ENCODE results near the gene OSBPL6.

Gene OSBPL6

GRCh38 chr2:178307650-178308049 is 113.3 kb downstream of the OSBPL6 start:
- Histone ChIP-seq H3K79me2 (ENCODE audit: insufficient read depth, low read length) (no peaks in the 10 kb centered on the region), H3K9ac (ENCODE audit: low read depth, low read length) (no peak overlapping the region), H3K9me3 (ENCODE audit: insufficient read depth, low read length, severe bottlenecking) (no peaks in the 10 kb centered on the region), H2AFZ (ENCODE audit: low read depth, low read length) (no peak overlapping the region), H4K20me1 (ENCODE audit: insufficient read depth, low read length) (no peaks in the 10 kb centered on the region), H3K4me2 (ENCODE audit: insufficient read depth, low read length) (no peak overlapping the region), H3K4me1 (ENCODE audit: insufficient read depth, low read length) (no peaks in the 10 kb centered on the region), H3K27ac (ENCODE audit: low read length) (no peak overlapping the region), H3K27me3 (ENCODE audit: insufficient read depth, low read length, poor library complexity) (peaks cover 8% of the 10 kb centered on the region), H3K4me3 (ENCODE audit: low read depth in 1 of 2, low read length in 2 of 2) (no peak overlapping the region), H3K36me3 (ENCODE audit: insufficient read depth, low read length) (no peaks in the 10 kb centered on the region)
- ATAC-seq (ENCODE audit: insufficient read depth, low read depth) (no peak), DNase-seq (no peak)
- TF ChIP-seq, protein P1, sequence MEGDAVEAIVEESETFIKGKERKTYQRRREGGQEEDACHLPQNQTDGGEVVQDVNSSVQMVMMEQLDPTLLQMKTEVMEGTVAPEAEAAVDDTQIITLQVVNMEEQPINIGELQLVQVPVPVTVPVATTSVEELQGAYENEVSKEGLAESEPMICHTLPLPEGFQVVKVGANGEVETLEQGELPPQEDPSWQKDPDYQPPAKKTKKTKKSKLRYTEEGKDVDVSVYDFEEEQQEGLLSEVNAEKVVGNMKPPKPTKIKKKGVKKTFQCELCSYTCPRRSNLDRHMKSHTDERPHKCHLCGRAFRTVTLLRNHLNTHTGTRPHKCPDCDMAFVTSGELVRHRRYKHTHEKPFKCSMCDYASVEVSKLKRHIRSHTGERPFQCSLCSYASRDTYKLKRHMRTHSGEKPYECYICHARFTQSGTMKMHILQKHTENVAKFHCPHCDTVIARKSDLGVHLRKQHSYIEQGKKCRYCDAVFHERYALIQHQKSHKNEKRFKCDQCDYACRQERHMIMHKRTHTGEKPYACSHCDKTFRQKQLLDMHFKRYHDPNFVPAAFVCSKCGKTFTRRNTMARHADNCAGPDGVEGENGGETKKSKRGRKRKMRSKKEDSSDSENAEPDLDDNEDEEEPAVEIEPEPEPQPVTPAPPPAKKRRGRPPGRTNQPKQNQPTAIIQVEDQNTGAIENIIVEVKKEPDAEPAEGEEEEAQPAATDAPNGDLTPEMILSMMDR (IDR thresholded peaks at IDR 0.05; ENCODE audit: borderline replicate concordance, extremely low read depth, low read length, poor library complexity, severe bottlenecking): no peak
- TF ChIP-seq EZH2 (IDR thresholded peaks at IDR 0.05; ENCODE audit: borderline replicate concordance, low read depth, low read length, severe bottlenecking): no peak

GRCh38 chr2:178309541-178309940 is 115.2 kb downstream of the OSBPL6 start:
- Histone ChIP-seq H3K9ac (ENCODE audit: low read depth, low read length) (no peak overlapping the region), H3K9me3 (ENCODE audit: insufficient read depth, low read length, severe bottlenecking) (no peaks in the 10 kb centered on the region), H3K36me3 (ENCODE audit: insufficient read depth, low read length) (no peaks in the 10 kb centered on the region), H3K4me2 (ENCODE audit: insufficient read depth, low read length) (no peak overlapping the region), H3K79me2 (ENCODE audit: insufficient read depth, low read length) (no peaks in the 10 kb centered on the region), H3K27ac (ENCODE audit: low read length) (no peak overlapping the region), H3K4me1 (ENCODE audit: insufficient read depth, low read length) (no peaks in the 10 kb centered on the region), H3K4me3 (ENCODE audit: low read depth in 1 of 2, low read length in 2 of 2) (no peak overlapping the region), H3K27me3 (ENCODE audit: insufficient read depth, low read length, poor library complexity) (peaks cover 14% of the 10 kb centered on the region), H2AFZ (ENCODE audit: low read depth, low read length) (no peak overlapping the region), H4K20me1 (ENCODE audit: insufficient read depth, low read length) (no peaks in the 10 kb centered on the region)
- TF ChIP-seq, protein P1 (IDR thresholded peaks at IDR 0.05; ENCODE audit: borderline replicate concordance, extremely low read depth, low read length, poor library complexity, severe bottlenecking): no peak
- TF ChIP-seq EZH2 (IDR thresholded peaks at IDR 0.05; ENCODE audit: borderline replicate concordance, low read depth, low read length, severe bottlenecking): no peak
- ATAC-seq (ENCODE audit: insufficient read depth, low read depth): no peak
- DNase-seq: no peak

DNA sequence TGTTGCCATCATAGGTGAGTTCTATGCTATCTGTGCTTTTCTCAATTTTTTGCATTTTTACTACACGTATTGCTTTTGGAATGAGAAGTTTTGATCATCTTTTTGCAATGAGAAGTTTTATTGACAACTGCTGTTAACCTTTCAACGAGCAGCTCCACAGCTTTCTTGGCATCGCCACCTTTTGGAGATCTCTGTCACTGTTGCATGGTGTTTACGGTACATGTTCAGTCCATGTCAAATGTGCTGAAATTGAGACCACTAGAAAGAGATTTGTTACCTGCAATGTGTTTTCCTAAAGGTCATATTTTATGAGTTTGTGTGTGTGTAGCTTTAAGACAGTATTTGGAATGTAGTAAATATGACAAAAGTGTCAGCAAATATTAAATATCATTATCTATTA is 120.8 kb downstream of the OSBPL6 start:
- ATAC-seq (ENCODE audit: insufficient read depth, low read depth) (no peak), DNase-seq (no peak)
- Histone ChIP-seq H3K79me2 (ENCODE audit: insufficient read depth, low read length) (no peaks in the 10 kb centered on the region), H3K27ac (ENCODE audit: low read length) (no peak overlapping the region), H3K4me1 (ENCODE audit: insufficient read depth, low read length) (no peaks in the 10 kb centered on the region), H3K27me3 (ENCODE audit: insufficient read depth, low read length, poor library complexity) (peaks cover 13% of the 10 kb centered on the region), H3K4me3 (ENCODE audit: low read depth in 1 of 2, low read length in 2 of 2) (no peak overlapping the region), H3K36me3 (ENCODE audit: insufficient read depth, low read length) (no peaks in the 10 kb centered on the region), H4K20me1 (ENCODE audit: insufficient read depth, low read length) (no peaks in the 10 kb centered on the region), H3K9ac (ENCODE audit: low read depth, low read length) (no peak overlapping the region), H3K9me3 (ENCODE audit: insufficient read depth, low read length, severe bottlenecking) (no peaks in the 10 kb centered on the region), H2AFZ (ENCODE audit: low read depth, low read length) (no peak overlapping the region), H3K4me2 (ENCODE audit: insufficient read depth, low read length) (no peak overlapping the region)
- no peak for TF ChIP-seq EZH2 (IDR thresholded peaks at IDR 0.05; ENCODE audit: borderline replicate concordance, low read depth, low read length, severe bottlenecking)
- TF ChIP-seq, protein P1 (IDR thresholded peaks at IDR 0.05; ENCODE audit: borderline replicate concordance, extremely low read depth, low read length, poor library complexity, severe bottlenecking): no peak

- Histone ChIP-seq H3K4me2 (ENCODE audit: insufficient read depth, low read length) (no peak overlapping the region), H4K20me1 (ENCODE audit: insufficient read depth, low read length) (no peaks in the 10 kb centered on the region), H3K36me3 (ENCODE audit: insufficient read depth, low read length) (no peaks in the 10 kb centered on the region), H3K4me1 (ENCODE audit: insufficient read depth, low read length) (no peaks in the 10 kb centered on the region), H3K4me3 (ENCODE audit: low read depth in 1 of 2, low read length in 2 of 2) (no peak overlapping the region), H3K27ac (ENCODE audit: low read length) (no peak overlapping the region), H3K9me3 (ENCODE audit: insufficient read depth, low read length, severe bottlenecking) (no peaks in the 10 kb centered on the region), H3K79me2 (ENCODE audit: insufficient read depth, low read length) (no peaks in the 10 kb centered on the region), H3K27me3 (ENCODE audit: insufficient read depth, low read length, poor library complexity) (peaks cover 13% of the 10 kb centered on the region), H2AFZ (ENCODE audit: low read depth, low read length) (no peak overlapping the region), H3K9ac (ENCODE audit: low read depth, low read length) (no peak overlapping the region)
- no peak for ATAC-seq (ENCODE audit: insufficient read depth, low read depth)
- TF ChIP-seq, protein P1 (IDR thresholded peaks at IDR 0.05; ENCODE audit: borderline replicate concordance, extremely low read depth, low read length, poor library complexity, severe bottlenecking): no peak
- no peak for TF ChIP-seq EZH2 (IDR thresholded peaks at IDR 0.05; ENCODE audit: borderline replicate concordance, low read depth, low read length, severe bottlenecking)
- DNase-seq: no peak
These were observed 121.2 kb downstream of the OSBPL6 start for GRCh38 chr2:178315488-178315948.
